Effector memory CD4-positive, alpha-beta T cell (primary cell): ENCODE results near the gene ZNF124.

Experiments
- DNase-seq, 3 donors: peaks; one replicate each; pipeline ENCODE4 v3.0.0-alpha.2; 2020
- H3K27ac ChIP-seq: 2 replicates; pipeline ENCODE4 v1.7.0; 2013; ENCODE audit warnings: mild to moderate bottlenecking, low read length, moderate library complexity; ENCODE audit not compliant: insufficient read depth, poor library complexity, severe bottlenecking
- H3K27me3 ChIP-seq: replicated peaks from 2 replicates; pipeline ENCODE4 v1.7.0; 2013; ENCODE audit warnings: mild to moderate bottlenecking, low read length; ENCODE audit not compliant: insufficient read depth, control insufficient read depth, poor library complexity, severe bottlenecking
- H3K36me3 ChIP-seq: 2 replicates; pipeline ENCODE4 v1.7.0; 2013; ENCODE audit warnings: mild to moderate bottlenecking, low read length, moderate library complexity; ENCODE audit not compliant: control insufficient read depth, insufficient read depth
- H3K4me1 ChIP-seq: 2 replicates; pipeline ENCODE4 v1.7.0; 2013; ENCODE audit warnings: low read length, mild to moderate bottlenecking; ENCODE audit not compliant: control insufficient read depth, insufficient read depth, poor library complexity, severe bottlenecking
- H3K4me3 ChIP-seq: 2 replicates; pipeline ENCODE4 v1.7.0; 2013; ENCODE audit warnings: low read length, low read depth, mild to moderate bottlenecking; ENCODE audit not compliant: insufficient read depth, poor library complexity, severe bottlenecking
- H3K9me3 ChIP-seq: 2 replicates; pipeline ENCODE4 v1.7.0; 2013; ENCODE audit warnings: mild to moderate bottlenecking, low read length, moderate library complexity; ENCODE audit not compliant: control insufficient read depth

ZNF124 gene

DNA sequence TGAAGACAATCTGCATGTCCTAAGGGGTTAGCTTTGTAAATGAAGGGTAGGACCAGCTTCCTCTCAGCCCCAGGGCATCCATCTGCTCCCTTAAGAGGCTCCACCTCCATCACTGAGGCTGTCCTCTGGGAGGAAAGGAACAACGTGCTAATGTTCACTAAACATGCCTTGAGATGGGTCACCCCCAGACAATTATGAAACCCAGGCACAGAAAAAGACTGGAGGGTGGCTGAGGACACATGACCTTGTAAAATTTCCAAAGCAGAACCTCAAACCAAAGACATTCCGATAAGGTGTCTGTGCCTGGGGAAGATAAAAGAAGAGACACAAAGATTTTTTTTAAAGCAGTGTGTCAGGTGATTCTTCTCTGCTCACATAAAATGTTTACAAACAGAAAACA is 37.6 kb upstream of the ZNF124 start:
- Histone ChIP-seq H3K27ac (no peak overlapping the region), H3K4me1 (peaks cover 19% of the 10 kb centered on the region)
- no peak for DNase-seq

GRCh38 chr1:247204177-247204647 is 32.4 kb upstream of the ZNF124 start:
- H3K27me3 ChIP-seq, result no peaks in the 10 kb centered on the region
- H3K27ac ChIP-seq, result no peak overlapping the region
- H3K36me3 ChIP-seq, result peaks cover 38% of the 10 kb centered on the region
- DNase-seq, result no peak
- H3K4me1 ChIP-seq, result peaks cover 11% of the 10 kb centered on the region
- H3K4me3 ChIP-seq, result no peak overlapping the region
- no peaks in the 10 kb centered on the region for H3K9me3 ChIP-seq

More for the DNA sequence above, 37.6 kb upstream of the ZNF124 start:
- H3K27me3 ChIP-seq, result no peaks in the 10 kb centered on the region
- peak overlapping the region; percentile 78 for H3K4me3 ChIP-seq
- H3K36me3 ChIP-seq, result peaks cover 7% of the 10 kb centered on the region
- H3K9me3 ChIP-seq, result no peaks in the 10 kb centered on the region

- H3K27ac ChIP-seq, result no peak overlapping the region
- DNase-seq, result no peak
- no peaks in the 10 kb centered on the region for H3K27me3 ChIP-seq
- H3K9me3 ChIP-seq, result no peaks in the 10 kb centered on the region
- no peaks in the 10 kb centered on the region for H3K4me1 ChIP-seq
- no peak overlapping the region for H3K4me3 ChIP-seq
- peaks cover 72% of the 10 kb centered on the region for H3K36me3 ChIP-seq
These were observed 27.0 kb upstream of the ZNF124 start for GRCh38 chr1:247198781-247199180.

GRCh38 chr1:247193958-247194357 is 22.1 kb upstream of the ZNF124 start:
- no peak for DNase-seq
- Histone ChIP-seq H3K4me1 (no peaks in the 10 kb centered on the region), H3K27ac (no peak overlapping the region), H3K4me3 (no peak overlapping the region), H3K36me3 (peaks cover 60% of the 10 kb centered on the region), H3K27me3 (no peaks in the 10 kb centered on the region), H3K9me3 (peaks cover 22% of the 10 kb centered on the region)

GRCh38 chr1:247189981-247190798 is 18.4 kb upstream of the ZNF124 start:
- Histone ChIP-seq H3K27ac (no peak overlapping the region), H3K9me3 (peaks cover 22% of the 10 kb centered on the region), H3K36me3 (peaks cover 25% of the 10 kb centered on the region), H3K27me3 (no peaks in the 10 kb centered on the region), H3K4me1 (no peaks in the 10 kb centered on the region), H3K4me3 (no peak overlapping the region)
- no peak for DNase-seq

GRCh38 chr1:247185667-247186066 is 13.8 kb upstream of the ZNF124 start:
- Histone ChIP-seq H3K27me3 (no peaks in the 10 kb centered on the region), H3K36me3 (peaks cover 12% of the 10 kb centered on the region), H3K4me3 (no peak overlapping the region), H3K9me3 (peaks cover 21% of the 10 kb centered on the region), H3K27ac (no peak overlapping the region), H3K4me1 (no peaks in the 10 kb centered on the region)
- no peak for DNase-seq

- DNase-seq, result no peak
- Histone ChIP-seq H3K9me3 (peaks cover 12% of the 10 kb centered on the region), H3K4me3 (no peak overlapping the region)
These were observed 12.4 kb upstream of the ZNF124 start for GRCh38 chr1:247184254-247184653.

GRCh38 chr1:247182994-247183393 is 11.2 kb upstream of the ZNF124 start:
- H3K27ac ChIP-seq, result no peak overlapping the region
- no peak overlapping the region for H3K4me3 ChIP-seq
- no peaks in the 10 kb centered on the region for H3K4me1 ChIP-seq
- peaks cover 12% of the 10 kb centered on the region for H3K9me3 ChIP-seq
- H3K27me3 ChIP-seq, result no peaks in the 10 kb centered on the region
- no peaks in the 10 kb centered on the region for H3K36me3 ChIP-seq
- no peak for DNase-seq

More at GRCh38 chr1:247184254-247184653, 12.4 kb upstream of the ZNF124 start:
- Histone ChIP-seq H3K36me3 (no peaks in the 10 kb centered on the region), H3K4me1 (no peaks in the 10 kb centered on the region), H3K27me3 (no peaks in the 10 kb centered on the region), H3K27ac (no peak overlapping the region)

- no peaks in the 10 kb centered on the region for H3K4me1 ChIP-seq
- no peak overlapping the region for H3K4me3 ChIP-seq
- H3K36me3 ChIP-seq, result no peaks in the 10 kb centered on the region
- peaks cover 12% of the 10 kb centered on the region for H3K9me3 ChIP-seq
- H3K27ac ChIP-seq, result no peak overlapping the region
- H3K27me3 ChIP-seq, result no peaks in the 10 kb centered on the region
- no peak for DNase-seq
These were observed 8.8 kb upstream of the ZNF124 start for GRCh38 chr1:247180581-247180980.

DNA sequence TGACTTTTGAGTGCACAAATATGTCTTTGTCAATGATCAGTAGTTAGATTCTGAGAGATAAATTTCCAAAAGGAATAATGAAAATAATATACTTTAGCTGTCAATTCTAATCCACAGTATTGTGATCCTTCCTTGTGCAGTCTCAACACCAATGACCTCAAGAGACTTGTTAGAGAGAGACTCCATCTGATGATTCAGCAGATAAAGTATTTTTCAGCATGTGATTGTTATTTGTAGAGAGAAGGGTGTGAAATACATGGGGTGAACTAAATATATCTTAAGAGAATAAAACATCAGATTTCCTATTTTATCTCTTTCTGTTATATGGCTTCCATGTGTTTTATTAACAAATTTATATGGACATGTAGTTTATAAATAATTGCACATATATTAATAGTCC is 5.9 kb upstream of the ZNF124 start:
- Histone ChIP-seq H3K27me3 (no peaks in the 10 kb centered on the region), H3K9me3 (no peaks in the 10 kb centered on the region), H3K36me3 (no peaks in the 10 kb centered on the region), H3K4me1 (no peaks in the 10 kb centered on the region), H3K27ac (no peak overlapping the region), H3K4me3 (no peak overlapping the region)
- DNase-seq, result no peak
